Skeletal muscle cell (primary cell): Measurements from ENCODE around the gene COL11A1.
A peak's percentile ranks its signal among the peaks of the same experiment; 100 is the strongest.
"Not testable (repeated sequence)": the region's sequence is repeated elsewhere in the genome, so short reads cannot be mapped to it uniquely, and the experiment has no call there.

Experiments used
- DNase-seq: peaks from one replicate; pipeline ENCODE4 v3.0.0-alpha.2; 2010; ENCODE audit warnings: low read depth
- H3K4me3 ChIP-seq: 2 replicates; pipeline ENCODE4 v1.5.1; 2011; ENCODE audit warnings: low read depth, mild to moderate bottlenecking, control low read depth, low read length, moderate library complexity

COL11A1 gene

DNA sequence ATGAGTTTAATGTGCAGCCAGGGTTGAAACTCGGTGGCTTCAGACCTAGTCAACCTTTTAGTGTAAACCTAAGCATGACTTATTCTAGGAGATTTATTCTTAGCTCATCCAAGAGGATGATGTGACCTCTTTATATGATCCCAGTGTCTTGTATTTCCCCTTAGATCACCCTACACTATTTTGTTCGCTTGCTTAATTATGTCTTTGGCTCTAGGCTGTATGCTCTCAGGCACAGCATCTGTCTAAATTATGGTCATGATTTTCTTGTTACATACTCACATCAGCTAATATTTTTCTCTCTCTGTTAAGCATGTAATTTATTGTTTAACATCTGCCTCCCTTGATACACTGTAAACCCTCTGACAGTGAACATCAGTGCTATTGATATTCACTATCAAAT, 19.1 kb downstream of the COL11A1 start:
- no peak for DNase-seq

DNA sequence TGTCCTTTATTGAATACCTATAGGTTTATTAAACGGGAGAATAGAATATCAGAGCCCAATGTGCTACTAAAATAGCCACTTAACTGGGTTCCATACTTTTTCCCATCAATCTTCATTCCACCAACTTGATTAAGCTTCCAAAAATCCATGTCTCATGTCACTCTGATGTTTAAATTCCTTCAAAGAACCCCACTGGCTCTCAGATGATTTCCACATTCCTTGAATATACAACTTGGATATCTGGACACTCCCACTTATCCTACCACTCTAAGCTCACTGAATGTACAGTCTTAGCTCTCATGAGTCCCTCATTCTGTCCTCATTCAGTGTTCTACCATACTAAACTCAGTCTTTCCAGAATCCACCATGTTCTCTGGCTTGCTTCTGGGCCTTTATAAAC, 21.1 kb downstream of the COL11A1 start:
- DNase-seq = no peak
- no peak overlapping the region for H3K4me3 ChIP-seq

More for the DNA sequence above, 19.1 kb downstream of the COL11A1 start:
- H3K4me3 ChIP-seq = no peak overlapping the region

DNA sequence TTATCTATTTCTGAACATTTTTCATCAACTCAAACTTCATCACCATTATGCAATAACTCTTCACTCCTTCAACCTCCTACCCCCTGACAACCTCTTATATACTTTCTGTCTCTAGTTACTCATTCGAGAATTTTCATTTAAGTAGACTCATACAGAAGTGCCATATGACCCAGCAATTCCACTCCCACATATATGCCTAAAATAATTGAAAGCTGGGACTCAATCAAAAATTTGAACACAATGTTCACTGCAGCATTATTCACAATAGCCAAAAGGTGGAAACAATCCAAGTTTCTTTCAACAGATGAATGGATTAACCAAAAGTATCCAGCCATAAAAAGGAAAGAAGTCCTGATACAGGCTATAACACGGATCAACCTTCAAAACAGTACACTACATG, 24.1 kb downstream of the COL11A1 start:
- H3K4me3 ChIP-seq = no peak overlapping the region
- peak; percentile 75 for DNase-seq

DNA sequence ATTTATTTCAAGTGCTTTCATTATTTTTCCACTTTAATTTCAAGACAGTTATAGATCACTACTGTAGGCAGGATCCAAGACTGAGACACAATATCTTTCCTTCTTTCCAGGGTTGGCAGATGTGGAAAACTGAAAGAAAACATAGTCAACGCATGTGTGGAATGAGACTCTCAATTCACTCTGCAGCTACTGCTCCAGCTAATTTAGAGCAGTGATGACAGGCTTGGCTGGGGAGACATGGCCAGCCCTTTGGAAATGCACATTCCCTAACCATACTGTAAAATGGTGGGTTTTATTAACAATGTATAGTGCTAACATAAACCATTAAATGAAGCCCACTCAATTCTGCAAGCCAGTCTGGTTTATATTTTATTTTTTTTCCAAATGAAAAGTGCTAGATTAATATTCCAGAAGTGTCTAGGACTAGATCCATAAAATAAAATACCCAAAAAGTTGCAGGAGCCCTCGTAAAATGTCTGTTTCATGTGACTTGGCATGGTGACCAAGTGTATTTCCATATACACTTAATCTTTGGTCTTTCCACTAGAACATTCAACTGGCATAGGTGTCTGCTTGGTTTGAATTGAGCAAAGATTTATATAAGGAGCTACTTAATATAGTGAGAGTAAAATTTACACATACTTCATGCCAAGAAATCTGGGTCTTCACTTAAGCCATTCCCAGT, 32.9 kb downstream of the COL11A1 start:
- no peak for DNase-seq
- H3K4me3 ChIP-seq = no peak overlapping the region

- H3K4me3 ChIP-seq = no peak overlapping the region
- DNase-seq = no peak
Measured at GRCh38 chr1:103074224-103074623, 34.1 kb downstream of the COL11A1 start.

DNA sequence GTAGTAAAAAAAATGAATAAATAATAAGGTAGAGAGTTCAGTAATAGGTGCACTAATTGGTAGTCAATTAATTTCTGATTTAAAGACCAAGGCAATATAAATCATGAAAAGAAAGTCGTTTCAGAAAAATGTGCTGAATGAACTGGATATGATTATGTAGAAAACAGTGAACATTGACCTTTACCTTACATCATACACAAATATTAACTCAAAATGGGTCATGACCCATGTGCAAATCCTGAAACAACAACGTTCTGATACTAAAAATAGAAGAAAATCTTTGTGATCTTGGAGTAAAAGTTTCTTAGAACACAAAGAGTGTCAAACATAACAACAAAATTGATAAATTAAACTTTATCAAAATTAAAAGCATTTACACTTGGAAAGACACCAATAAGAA, 39.1 kb downstream of the COL11A1 start:
- no peak for DNase-seq
- no peak overlapping the region for H3K4me3 ChIP-seq

DNA sequence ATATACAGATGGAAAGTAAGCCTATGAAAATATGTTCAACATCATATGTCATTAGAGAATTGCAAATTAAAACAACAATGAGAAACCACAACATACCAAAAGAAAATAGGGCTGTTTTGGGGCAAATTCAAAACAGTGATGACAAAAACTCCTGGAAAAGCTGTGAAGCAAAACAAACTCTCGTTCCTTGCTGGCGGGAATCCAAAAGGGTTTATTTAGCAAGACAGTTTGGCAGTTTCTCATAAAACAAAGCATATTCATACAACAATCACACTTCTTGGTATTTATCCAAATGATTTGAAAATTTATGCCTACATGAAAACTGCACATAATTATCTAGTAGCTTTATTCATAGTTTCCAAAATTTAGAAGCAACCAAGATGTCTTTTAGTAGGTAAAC, 44.4 kb downstream of the COL11A1 start:
- DNase-seq = no peak
- no peak overlapping the region for H3K4me3 ChIP-seq

GRCh38 chr1:103058391-103058790, 49.9 kb downstream of the COL11A1 start:
- DNase-seq = no peak
- no peak overlapping the region for H3K4me3 ChIP-seq

GRCh38 chr1:103056423-103056822, 51.9 kb downstream of the COL11A1 start:
- H3K4me3 ChIP-seq = no peak overlapping the region
- peak; percentile 83 for DNase-seq

GRCh38 chr1:103028110-103028509, 80.2 kb downstream of the COL11A1 start:
- not testable (repeated sequence) for H3K4me3 ChIP-seq, DNase-seq

GRCh38 chr1:103025858-103026409, 82.4 kb downstream of the COL11A1 start:
- DNase-seq = no peak

DNA sequence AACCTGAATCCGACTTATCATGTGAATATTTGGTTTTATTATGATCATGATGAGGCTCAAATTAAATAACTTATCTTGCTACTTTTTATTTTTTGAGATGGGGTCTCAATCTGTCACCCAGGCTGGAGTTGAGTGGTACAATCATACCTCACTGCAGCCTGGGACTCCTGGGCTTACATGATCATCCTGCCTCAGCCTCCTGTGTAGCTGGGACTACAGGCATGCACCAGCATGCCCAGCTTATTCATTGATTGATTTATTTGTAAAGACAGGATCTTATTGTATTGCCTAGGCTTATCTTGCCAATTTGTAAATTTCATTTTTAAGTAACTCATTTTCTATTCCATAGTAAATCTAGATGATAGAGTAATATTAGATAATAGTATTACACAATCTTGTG, 84.3 kb downstream of the COL11A1 start:
- no peak overlapping the region for H3K4me3 ChIP-seq
- no peak for DNase-seq

More at GRCh38 chr1:103025858-103026409, 82.4 kb downstream of the COL11A1 start:
- H3K4me3 ChIP-seq = no peak overlapping the region

GRCh38 chr1:103002005-103002404, 106.3 kb downstream of the COL11A1 start:
- DNase-seq = no peak
- no peak overlapping the region for H3K4me3 ChIP-seq

- no peak for DNase-seq
Measured at GRCh38 chr1:102978874-102979273, 129.4 kb downstream of the COL11A1 start.

GRCh38 chr1:102977292-102977691, 131.0 kb downstream of the COL11A1 start:
- no peak for DNase-seq
- H3K4me3 ChIP-seq = no peak overlapping the region

More at GRCh38 chr1:102978874-102979273, 129.4 kb downstream of the COL11A1 start:
- no peak overlapping the region for H3K4me3 ChIP-seq

- no peak overlapping the region for H3K4me3 ChIP-seq
- DNase-seq = peak; percentile 10
Measured at GRCh38 chr1:102970496-102971078, 137.7 kb downstream of the COL11A1 start.

DNA sequence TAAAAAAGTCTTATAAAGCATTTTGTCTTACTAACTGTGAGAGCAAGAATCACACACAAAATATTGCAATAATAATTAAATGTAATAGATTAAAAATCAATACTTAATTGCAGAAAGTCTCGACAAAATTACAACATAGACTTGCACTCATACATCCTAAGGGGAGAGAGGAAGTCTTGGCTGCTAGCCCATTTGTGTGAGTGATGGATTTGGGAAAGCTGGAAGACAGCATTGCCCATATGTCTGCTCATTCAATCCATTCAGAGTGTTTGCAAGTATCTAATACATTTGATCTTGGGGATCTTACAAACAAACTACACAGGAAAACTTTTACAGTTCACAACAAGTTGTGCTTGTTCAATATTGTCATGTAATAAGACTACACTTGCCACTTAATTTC, 140.5 kb downstream of the COL11A1 start:
- H3K4me3 ChIP-seq = no peak overlapping the region
- DNase-seq = peak; percentile 2

- H3K4me3 ChIP-seq = no peak overlapping the region
- no peak for DNase-seq
Measured at GRCh38 chr1:102961549-102961948, 146.8 kb downstream of the COL11A1 start.

DNA sequence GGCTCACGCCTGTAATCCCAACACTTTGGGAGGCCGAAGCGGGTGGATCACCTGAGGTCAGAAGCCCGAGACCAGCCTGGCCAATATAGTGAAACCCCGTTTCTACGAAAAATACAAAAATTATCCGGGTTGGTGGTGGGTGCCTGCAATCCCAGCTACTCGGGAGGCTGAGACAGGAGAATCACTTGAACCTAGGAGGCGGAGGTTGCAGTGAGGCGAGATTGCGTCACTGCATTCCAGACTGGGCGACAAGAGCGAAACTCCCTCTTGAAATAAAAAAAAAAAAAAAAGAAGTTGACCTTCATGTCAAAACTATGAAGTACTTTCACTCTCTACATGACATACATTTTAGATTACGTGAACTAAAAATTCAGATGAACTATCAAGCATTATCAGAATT, 153.7 kb downstream of the COL11A1 start:
- DNase-seq = no peak
- no peak overlapping the region for H3K4me3 ChIP-seq

DNA sequence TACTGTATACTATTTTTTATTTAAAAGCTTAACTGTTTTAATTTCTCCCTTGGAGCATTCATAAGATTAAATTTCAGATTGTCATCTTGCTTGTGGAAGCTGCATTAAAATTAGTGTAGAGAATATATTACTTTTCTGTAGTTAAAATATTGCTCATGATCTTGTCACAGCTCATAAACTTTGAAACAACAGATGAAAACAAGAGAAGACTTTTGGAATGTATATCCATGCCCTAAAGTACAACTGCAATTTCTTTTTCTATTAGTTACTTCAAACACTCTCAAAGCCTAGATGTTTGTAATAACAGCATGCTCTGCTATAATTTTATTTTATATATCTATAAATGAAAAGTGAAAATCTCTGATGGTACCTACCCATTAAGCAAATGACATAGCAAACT, 155.9 kb downstream of the COL11A1 start:
- H3K4me3 ChIP-seq = no peak overlapping the region
- no peak for DNase-seq

DNA sequence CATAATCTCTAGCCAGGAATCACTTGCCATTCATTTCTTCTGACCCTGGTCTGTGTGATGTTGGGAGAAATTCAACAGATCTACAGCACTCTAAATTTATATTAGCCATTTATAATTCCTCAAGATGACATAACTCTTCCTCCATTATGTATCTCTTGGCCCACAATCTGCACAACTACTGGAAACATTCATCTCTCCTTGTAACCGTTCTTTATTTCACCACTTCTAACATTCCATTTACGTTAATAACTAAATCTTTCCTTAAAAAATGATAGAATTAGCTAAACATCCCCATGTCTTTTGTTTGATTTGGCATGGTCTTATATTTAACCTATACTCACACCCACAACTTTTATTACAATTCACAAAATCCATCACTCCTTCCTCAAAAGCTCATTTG, 166.0 kb downstream of the COL11A1 start:
- DNase-seq = peak; percentile 9

More for the DNA sequence above, 166.0 kb downstream of the COL11A1 start:
- no peak overlapping the region for H3K4me3 ChIP-seq
